Endodermal cell (in vitro differentiated cells): ENCODE data around the gene MRPS10. TPM values are rescaled to one million over a fixed set of nuclear protein-coding genes. Genes with fewer than 3 reads are reported as not detected.

Source experiments
- DNase-seq: peaks from one replicate; pipeline ENCODE4 v3.0.0-alpha.2; 2017
- H3K27ac ChIP-seq: 2 replicates; pipeline ENCODE4 v1.5.1; 2013; ENCODE audit warnings: mild to moderate bottlenecking, low read depth, low read length, moderate library complexity
- H3K27me3 ChIP-seq: 2 replicates; pipeline ENCODE4 v1.6.1; 2013; ENCODE audit warnings: mild to moderate bottlenecking, low read length, moderate library complexity; ENCODE audit not compliant: insufficient read depth, control insufficient read depth, poor library complexity, severe bottlenecking
- H3K36me3 ChIP-seq: 2 replicates; pipeline ENCODE4 v1.7.0; 2013; ENCODE audit warnings: mild to moderate bottlenecking, low read length, moderate library complexity; ENCODE audit not compliant: control insufficient read depth, insufficient read depth
- H3K4me1 ChIP-seq: one replicate; pipeline ENCODE4 v1.7.0; 2013; ENCODE audit warnings: low read length; ENCODE audit not compliant: control insufficient read depth, insufficient read depth
- H3K4me3 ChIP-seq: 2 replicates; pipeline ENCODE4 v1.5.1; 2013; ENCODE audit warnings: mild to moderate bottlenecking, low read length, moderate library complexity
- H3K9ac ChIP-seq: 2 replicates; pipeline ENCODE4 v1.6.1; 2013; ENCODE audit warnings: mild to moderate bottlenecking, low read length, moderate library complexity; ENCODE audit not compliant: poor library complexity, severe bottlenecking; ENCODE audit errors: extremely low read depth
- H3K9me3 ChIP-seq: 2 replicates; pipeline ENCODE4 v1.6.1; 2013; ENCODE audit warnings: mild to moderate bottlenecking, low read length, moderate library complexity; ENCODE audit not compliant: control insufficient read depth
- H3K27ac Mint-ChIP-seq: 2 replicates; pipeline ENCODE4 v1.8.0; 2020; ENCODE audit warnings: mixed read lengths
- H3K27me3 Mint-ChIP-seq: 2 replicates; pipeline ENCODE4 v1.8.0; 2021; ENCODE audit warnings: mild to moderate bottlenecking, mixed read lengths; ENCODE audit not compliant: insufficient read depth
- H3K36me3 Mint-ChIP-seq: 2 replicates; pipeline ENCODE4 v1.8.0; 2020; ENCODE audit warnings: low read depth, mixed read lengths
- H3K4me1 Mint-ChIP-seq: 2 replicates; pipeline ENCODE4 v1.8.0; 2020; ENCODE audit warnings: mixed read lengths
- H3K4me3 Mint-ChIP-seq: 2 replicates; pipeline ENCODE4 v1.8.0; 2020; ENCODE audit warnings: mild to moderate bottlenecking, moderate library complexity, mixed read lengths
- H3K9me3 Mint-ChIP-seq: 2 replicates; pipeline ENCODE4 v1.8.0; 2020; ENCODE audit warnings: mild to moderate bottlenecking, mixed read lengths
- WGBS, 2 experiments: methylation state at CpG; one replicate each; pipeline versions ENCODE4 v1.1.5 to v1.1.7; 2013; ENCODE audit warnings: missing lambda C conversion rate in 2 of 2, mixed read lengths in 1 of 2; ENCODE audit not compliant: insufficient coverage in 1 of 2, insufficient read length in 1 of 2; 5-methylcytosine and 5-hydroxymethylcytosine counted together
- total RNA-seq, 2 donors: library from RNA; stranded (reverse); fragmentation: NEBNext Ultra II Directional in 1 of 2; extraction: Animal tissue kit (Norgen Biotek cat#: 25700) in 1 of 2; gene quantifications; 2 replicates in 1 of 2; 3 replicates in 1 of 2; pipeline ENCODE4 v1.2.1, GENCODE V29; 2021
- TF ChIP-seq, protein P1 (sequence below): fragments of 200-600 bp; sonication (generic); conservative IDR thresholded peaks from 2 replicates; pipeline ENCODE4 v1.5.0; 2021; ENCODE audit warnings: antibody characterized with exemption, mild to moderate bottlenecking

Gene MRPS10
- total RNA-seq, 2 donors from 2014 or later: 33.4 to 39.6 TPM

DNA sequence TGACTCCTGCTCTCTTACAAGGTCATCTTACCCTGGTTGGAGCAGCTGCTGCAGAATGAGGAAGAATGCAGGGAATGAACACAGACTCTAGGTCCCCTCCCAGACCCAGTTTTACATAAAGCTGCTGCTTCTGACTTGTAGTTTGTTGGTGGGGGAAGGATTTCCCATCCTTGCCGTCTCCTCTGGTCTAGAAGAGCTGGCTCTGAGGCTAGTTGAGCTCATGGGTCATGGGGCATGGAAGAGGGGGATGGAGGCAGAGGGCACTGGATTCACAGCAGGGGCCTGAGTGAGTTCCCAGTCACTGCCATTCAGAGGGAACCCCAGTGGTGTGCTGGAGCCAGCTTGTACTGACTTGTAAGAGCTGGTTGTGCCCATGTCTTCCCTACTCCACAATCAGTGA lies 53.7 kb downstream of the MRPS10 start:
- H3K27ac ChIP-seq: no peak overlapping the region
- peaks cover 9% of the 10 kb centered on the region for H3K4me1 Mint-ChIP-seq
- no peaks in the 10 kb centered on the region for H3K36me3 ChIP-seq
- H3K4me3 Mint-ChIP-seq: no peak overlapping the region
- H3K27me3 Mint-ChIP-seq: peaks cover 16% of the 10 kb centered on the region
- no peaks in the 10 kb centered on the region for H3K27me3 ChIP-seq
- H3K4me3 ChIP-seq: no peak overlapping the region
- WGBS, 2 experiments: 84% methylated on average over 1 of the region's 1 CpG; no CpG with 5 or more reads in 1 of the 2 experiments
- no peaks in the 10 kb centered on the region for H3K36me3 Mint-ChIP-seq
- no peak overlapping the region for H3K27ac Mint-ChIP-seq
- H3K9ac ChIP-seq: no peak overlapping the region
- H3K9me3 ChIP-seq: no peaks in the 10 kb centered on the region
- DNase-seq: no peak
- H3K9me3 Mint-ChIP-seq: no peaks in the 10 kb centered on the region
- TF ChIP-seq, protein P1, sequence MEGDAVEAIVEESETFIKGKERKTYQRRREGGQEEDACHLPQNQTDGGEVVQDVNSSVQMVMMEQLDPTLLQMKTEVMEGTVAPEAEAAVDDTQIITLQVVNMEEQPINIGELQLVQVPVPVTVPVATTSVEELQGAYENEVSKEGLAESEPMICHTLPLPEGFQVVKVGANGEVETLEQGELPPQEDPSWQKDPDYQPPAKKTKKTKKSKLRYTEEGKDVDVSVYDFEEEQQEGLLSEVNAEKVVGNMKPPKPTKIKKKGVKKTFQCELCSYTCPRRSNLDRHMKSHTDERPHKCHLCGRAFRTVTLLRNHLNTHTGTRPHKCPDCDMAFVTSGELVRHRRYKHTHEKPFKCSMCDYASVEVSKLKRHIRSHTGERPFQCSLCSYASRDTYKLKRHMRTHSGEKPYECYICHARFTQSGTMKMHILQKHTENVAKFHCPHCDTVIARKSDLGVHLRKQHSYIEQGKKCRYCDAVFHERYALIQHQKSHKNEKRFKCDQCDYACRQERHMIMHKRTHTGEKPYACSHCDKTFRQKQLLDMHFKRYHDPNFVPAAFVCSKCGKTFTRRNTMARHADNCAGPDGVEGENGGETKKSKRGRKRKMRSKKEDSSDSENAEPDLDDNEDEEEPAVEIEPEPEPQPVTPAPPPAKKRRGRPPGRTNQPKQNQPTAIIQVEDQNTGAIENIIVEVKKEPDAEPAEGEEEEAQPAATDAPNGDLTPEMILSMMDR: no peak
- no peaks in the 10 kb centered on the region for H3K4me1 ChIP-seq

DNA sequence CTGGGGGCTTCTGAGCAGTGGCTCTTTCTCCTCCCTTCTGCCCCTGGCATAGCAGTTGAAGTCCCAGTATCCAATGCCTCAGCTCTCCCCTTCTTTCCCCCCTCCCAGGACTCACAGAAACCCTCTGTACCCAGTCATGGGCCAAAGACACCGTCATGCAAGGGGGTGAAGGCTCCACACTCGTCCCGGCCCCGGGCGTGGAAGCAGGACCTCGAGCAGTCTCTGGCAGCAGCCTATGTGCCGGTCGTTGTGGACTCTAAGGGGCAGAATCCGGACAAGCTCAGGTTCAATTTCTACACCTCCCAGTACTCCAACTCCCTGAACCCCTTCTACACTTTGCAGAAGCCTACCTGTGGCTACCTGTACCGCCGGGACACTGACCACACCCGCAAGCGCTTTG lies 54.8 kb downstream of the MRPS10 start:
- 89 to 97% methylated on average over 9 to 13 of the region's 13 CpGs for WGBS, 2 experiments
- no peak overlapping the region for H3K4me3 Mint-ChIP-seq
- no peak overlapping the region for H3K9ac ChIP-seq
- H3K27me3 Mint-ChIP-seq: peaks cover 14% of the 10 kb centered on the region
- DNase-seq: no peak
- H3K4me1 Mint-ChIP-seq: peaks cover 9% of the 10 kb centered on the region
- no peaks in the 10 kb centered on the region for H3K4me1 ChIP-seq
- no peak overlapping the region for H3K27ac Mint-ChIP-seq
- no peaks in the 10 kb centered on the region for H3K36me3 ChIP-seq
- TF ChIP-seq, protein P1: no peak
- H3K27ac ChIP-seq: no peak overlapping the region
- no peaks in the 10 kb centered on the region for H3K9me3 ChIP-seq
- H3K9me3 Mint-ChIP-seq: no peaks in the 10 kb centered on the region
- no peaks in the 10 kb centered on the region for H3K27me3 ChIP-seq
- no peak overlapping the region for H3K4me3 ChIP-seq
- H3K36me3 Mint-ChIP-seq: no peaks in the 10 kb centered on the region

DNA sequence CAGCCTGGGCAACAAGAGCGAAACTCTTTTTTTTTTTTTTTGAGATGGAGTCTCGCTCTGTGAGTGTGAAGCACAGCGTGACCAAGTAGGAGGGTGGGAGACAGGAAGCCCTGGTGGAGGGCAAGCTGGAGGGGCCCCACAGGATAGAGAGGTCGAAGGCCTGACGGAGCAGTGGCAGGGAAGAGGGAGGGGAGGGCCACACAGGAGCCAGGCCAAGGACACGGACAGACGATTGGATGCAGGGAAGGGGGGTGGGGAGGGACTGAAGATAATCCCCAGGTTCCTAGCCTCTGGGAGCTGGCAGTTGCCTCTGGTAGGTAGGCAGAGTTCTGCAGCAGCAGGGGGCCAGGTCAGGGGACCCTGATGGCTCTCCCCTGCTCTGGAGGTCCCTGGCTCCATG lies 55.3 kb downstream of the MRPS10 start:
- peaks cover 9% of the 10 kb centered on the region for H3K4me1 Mint-ChIP-seq
- Histone ChIP-seq H3K4me1 (no peaks in the 10 kb centered on the region), H3K27me3 (no peaks in the 10 kb centered on the region), H3K36me3 (no peaks in the 10 kb centered on the region), H3K27ac (no peak overlapping the region), H3K9me3 (no peaks in the 10 kb centered on the region), H3K9ac (no peak overlapping the region), H3K4me3 (no peak overlapping the region)
- H3K9me3 Mint-ChIP-seq: no peaks in the 10 kb centered on the region
- H3K4me3 Mint-ChIP-seq: no peak overlapping the region
- TF ChIP-seq, protein P1: no peak
- 50 to 65% methylated on average over 4 to 7 of the region's 7 CpGs for WGBS, 2 experiments
- DNase-seq: peak; percentile 78
- peaks cover 17% of the 10 kb centered on the region for H3K27me3 Mint-ChIP-seq
- no peak overlapping the region for H3K27ac Mint-ChIP-seq
- no peaks in the 10 kb centered on the region for H3K36me3 Mint-ChIP-seq
